Transverse colon (tissue), 1 donor: Measurements from ENCODE around the gene TRIM25.

ENCODE experiments used
- EP300 ChIP-seq: sonication (generic); formaldehyde crosslinking; IDR thresholded peaks from one replicate; pipeline ENCODE4 v1.6.1; 2017; ENCODE audit warnings: antibody characterized with exemption, low read depth
- POLR2A ChIP-seq: fragments of 450-650 bp; IDR thresholded peaks from one replicate; pipeline ENCODE4 v1.6.1; 2016; ENCODE audit warnings: antibody characterized with exemption, mild to moderate bottlenecking, moderate library complexity

GRCh38 chr17:56898874-56899273 lies 15.0 kb downstream of the TRIM25 start:
- TF ChIP-seq POLR2A (no peak), EP300 (no peak)
